C4-2B (cell line): Measurements from ENCODE around the gene TUBB.

ENCODE experiments used
- H3K27ac ChIP-seq: fragments of 450-650 bp; 2 replicates; pipeline ENCODE4 v1.5.1; 2017
- CTCF ChIP-seq: fragments of 450-650 bp; conservative IDR thresholded peaks from 2 replicates; pipeline ENCODE4 v1.5.1; 2017; ENCODE audit warnings: mild to moderate bottlenecking
- ZFX ChIP-seq: fragments of 450-650 bp; IDR thresholded peaks from 2 replicates; pipeline ENCODE4 v1.6.1; 2017

TUBB gene

GRCh38 chr6:30768634-30769087, 48.5 kb downstream of the TUBB start:
- H3K27ac ChIP-seq, result no peak overlapping the region
- no peak for TF ChIP-seq ZFX
- TF ChIP-seq CTCF, result no peak

GRCh38 chr6:30769088-30769852, 49.1 kb downstream of the TUBB start:
- no peak overlapping the region for H3K27ac ChIP-seq
- no peak for TF ChIP-seq ZFX
- no peak for TF ChIP-seq CTCF

DNA sequence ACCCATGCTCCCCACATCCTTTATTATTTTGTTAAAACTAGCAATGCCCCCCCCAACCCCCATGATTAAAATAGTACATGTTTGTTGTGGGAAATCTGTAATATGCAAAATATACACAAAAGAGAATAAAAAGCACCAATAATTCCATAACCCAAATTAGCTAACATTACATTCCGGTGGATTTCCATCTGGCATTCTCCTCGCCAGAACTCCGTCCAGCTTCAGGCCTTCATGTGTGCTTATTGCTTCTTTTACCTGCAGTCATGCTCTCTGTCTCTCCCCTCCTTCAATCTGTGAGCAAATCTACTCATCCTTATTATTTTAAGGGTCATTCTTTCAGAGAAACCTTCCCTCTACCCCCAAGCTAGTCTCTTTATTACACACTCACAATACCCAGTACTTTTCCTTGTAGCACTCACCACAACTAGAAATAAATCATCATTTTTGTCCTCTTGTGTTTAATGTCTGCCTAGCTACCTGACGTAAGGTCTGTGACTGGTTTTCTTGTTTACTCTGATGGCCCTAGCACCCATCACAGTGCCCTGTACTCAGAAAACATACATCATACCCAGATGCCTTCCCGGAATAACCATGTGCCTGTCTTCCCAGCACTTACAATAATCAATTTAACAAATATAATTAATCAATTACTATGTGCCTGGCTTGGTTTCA, 49.8 kb downstream of the TUBB start:
- no peak for TF ChIP-seq CTCF
- no peak overlapping the region for H3K27ac ChIP-seq

- H3K27ac ChIP-seq, result no peak overlapping the region
- TF ChIP-seq CTCF (no peak), ZFX (no peak)
Measured at GRCh38 chr6:30770592-30770991, 50.4 kb downstream of the TUBB start.

GRCh38 chr6:30774701-30775100, 54.5 kb downstream of the TUBB start:
- no peak overlapping the region for H3K27ac ChIP-seq
- TF ChIP-seq CTCF, result no peak
- TF ChIP-seq ZFX, result no peak
